A673 (cell line): ENCODE results near the gene CNIH2. TPM values are rescaled to one million over a fixed set of nuclear protein-coding genes. Genes with fewer than 3 reads are reported as not detected.

Experiments used
- BruUV-seq: library from RNA; stranded (reverse); fragments of 400-500 nt; replicated peaks from 2 replicates; lab custom pipeline; 2021; lab: Mats Ljungman, UMichigan
- CTCF ChIA-PET: fragments of 300-600 bp; sonication (Branson Sonifier 250); formaldehyde crosslinking; loops from one replicate; lab custom pipeline; 2022; ENCODE audit warnings: antibody characterized with exemption; lab: Charles Lee
- POLR2A ChIA-PET: fragments of 300-600 bp; sonication (Branson Sonifier 250); formaldehyde crosslinking; loops from one replicate; lab custom pipeline; 2022; ENCODE audit warnings: antibody characterized with exemption; ENCODE audit not compliant: low non-redundant PET; lab: Charles Lee
- DNase-seq: peaks from one replicate; pipeline ENCODE4 v3.0.0-alpha.2; 2015; ENCODE audit warnings: low spot score
- H3K27ac ChIP-seq: fragments of 200-600 bp; sonication (generic); 2 replicates; pipeline ENCODE4 v1.5.1; 2016; ENCODE audit warnings: mixed run types, low read depth, mild to moderate bottlenecking, mixed read lengths, antibody characterized with exemption, low read length; ENCODE audit not compliant: poor library complexity, severe bottlenecking
- H3K27me3 ChIP-seq: fragments of 200-600 bp; sonication (generic); replicated peaks from 2 replicates; pipeline ENCODE4 v1.6.1; 2017; ENCODE audit warnings: mixed run types, low read depth, mild to moderate bottlenecking, mixed read lengths, antibody characterized with exemption, low read length; ENCODE audit not compliant: insufficient read depth, poor library complexity
- H3K36me3 ChIP-seq: fragments of 200-600 bp; sonication (generic); 2 replicates; pipeline ENCODE4 v1.6.1; 2016; ENCODE audit warnings: mixed run types, mild to moderate bottlenecking, mixed read lengths, antibody characterized with exemption, low read length; ENCODE audit not compliant: insufficient read depth, poor library complexity, severe bottlenecking
- H3K4me1 ChIP-seq: fragments of 200-600 bp; sonication (generic); 2 replicates; pipeline ENCODE4 v1.6.1; 2017; ENCODE audit warnings: mixed run types, mild to moderate bottlenecking, mixed read lengths, antibody characterized with exemption, low read length; ENCODE audit not compliant: insufficient read depth, poor library complexity, severe bottlenecking
- H3K4me3 ChIP-seq: fragments of 200-600 bp; sonication (generic); 2 replicates; pipeline ENCODE4 v1.5.1; 2016; ENCODE audit warnings: low read depth, mixed run types, mild to moderate bottlenecking, mixed read lengths, low read length; ENCODE audit not compliant: poor library complexity, severe bottlenecking
- H3K9me3 ChIP-seq: fragments of 200-600 bp; sonication (generic); 2 replicates; pipeline ENCODE4 v1.6.1; 2016; ENCODE audit warnings: mixed run types, low read depth, mild to moderate bottlenecking, mixed read lengths, antibody characterized with exemption, low read length; ENCODE audit not compliant: poor library complexity, severe bottlenecking
- EZH2 ChIP-seq: fragments of 200-600 bp; sonication (generic); IDR thresholded peaks from 2 replicates; pipeline ENCODE4 v1.6.1; 2017; ENCODE audit warnings: borderline replicate concordance, low read depth, mild to moderate bottlenecking, mixed read lengths, antibody characterized with exemption, low read length; ENCODE audit not compliant: poor library complexity, severe bottlenecking
- intact Hi-C: fragments of 100-400 bp; cut with micrococcal nuclease; formaldehyde crosslinking; loops from one replicate; pipeline ENCODE4 v1.10.0; 2022; ENCODE audit not compliant: unreplicated experiment
- total RNA-seq: library from RNA; stranded (reverse); gene quantifications from 2 replicates; pipeline ENCODE4 v1.2.3, GENCODE V29; 2021
- TF ChIP-seq, protein P1 (sequence below): fragments of 300-800, 200-600 bp; sonication (generic); conservative IDR thresholded peaks from 2 replicates; pipeline ENCODE4 v1.5.1; 2017; ENCODE audit warnings: low read depth, mild to moderate bottlenecking, antibody characterized with exemption, low read length, moderate library complexity, mixed read lengths

CNIH2 gene
- total RNA-seq, 1 experiment from 2014 or later: 13.7 TPM

DNA sequence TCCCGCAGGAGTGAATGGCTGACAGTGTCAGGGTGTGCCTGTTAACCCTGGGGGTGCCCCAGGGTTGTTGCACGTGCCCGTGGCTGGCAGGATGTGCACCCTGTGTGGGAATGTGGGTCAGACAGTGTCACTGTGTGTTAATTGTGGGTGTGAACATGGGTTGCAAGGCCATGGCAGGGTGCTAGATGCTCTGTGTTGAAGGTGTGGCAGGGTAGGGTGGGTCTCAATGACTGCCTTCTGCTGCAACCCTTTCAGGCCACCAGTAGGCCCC is 50.0 kb downstream of the CNIH2 start:
- ChIA-PET CTCF (no interaction called here), POLR2A (no interaction called here)
- intact Hi-C loops: loop anchor here (1.0 to 5.0 kb wide), 2 partner anchors 16 to 106 kb away; no protein-coding TSS in a partner anchor
- Histone ChIP-seq H3K4me1 (peaks cover 24% of the 10 kb centered on the region), H3K9me3 (no peaks in the 10 kb centered on the region), H3K4me3 (no peak overlapping the region), H3K27me3 (no peaks in the 10 kb centered on the region), H3K36me3 (no peaks in the 10 kb centered on the region), H3K27ac (peak overlapping the region; percentile 59)
- TF ChIP-seq, protein P1, sequence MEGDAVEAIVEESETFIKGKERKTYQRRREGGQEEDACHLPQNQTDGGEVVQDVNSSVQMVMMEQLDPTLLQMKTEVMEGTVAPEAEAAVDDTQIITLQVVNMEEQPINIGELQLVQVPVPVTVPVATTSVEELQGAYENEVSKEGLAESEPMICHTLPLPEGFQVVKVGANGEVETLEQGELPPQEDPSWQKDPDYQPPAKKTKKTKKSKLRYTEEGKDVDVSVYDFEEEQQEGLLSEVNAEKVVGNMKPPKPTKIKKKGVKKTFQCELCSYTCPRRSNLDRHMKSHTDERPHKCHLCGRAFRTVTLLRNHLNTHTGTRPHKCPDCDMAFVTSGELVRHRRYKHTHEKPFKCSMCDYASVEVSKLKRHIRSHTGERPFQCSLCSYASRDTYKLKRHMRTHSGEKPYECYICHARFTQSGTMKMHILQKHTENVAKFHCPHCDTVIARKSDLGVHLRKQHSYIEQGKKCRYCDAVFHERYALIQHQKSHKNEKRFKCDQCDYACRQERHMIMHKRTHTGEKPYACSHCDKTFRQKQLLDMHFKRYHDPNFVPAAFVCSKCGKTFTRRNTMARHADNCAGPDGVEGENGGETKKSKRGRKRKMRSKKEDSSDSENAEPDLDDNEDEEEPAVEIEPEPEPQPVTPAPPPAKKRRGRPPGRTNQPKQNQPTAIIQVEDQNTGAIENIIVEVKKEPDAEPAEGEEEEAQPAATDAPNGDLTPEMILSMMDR: no peak
- no peak for TF ChIP-seq EZH2
- no peak for DNase-seq
- no TSS peak for BruUV-seq

DNA sequence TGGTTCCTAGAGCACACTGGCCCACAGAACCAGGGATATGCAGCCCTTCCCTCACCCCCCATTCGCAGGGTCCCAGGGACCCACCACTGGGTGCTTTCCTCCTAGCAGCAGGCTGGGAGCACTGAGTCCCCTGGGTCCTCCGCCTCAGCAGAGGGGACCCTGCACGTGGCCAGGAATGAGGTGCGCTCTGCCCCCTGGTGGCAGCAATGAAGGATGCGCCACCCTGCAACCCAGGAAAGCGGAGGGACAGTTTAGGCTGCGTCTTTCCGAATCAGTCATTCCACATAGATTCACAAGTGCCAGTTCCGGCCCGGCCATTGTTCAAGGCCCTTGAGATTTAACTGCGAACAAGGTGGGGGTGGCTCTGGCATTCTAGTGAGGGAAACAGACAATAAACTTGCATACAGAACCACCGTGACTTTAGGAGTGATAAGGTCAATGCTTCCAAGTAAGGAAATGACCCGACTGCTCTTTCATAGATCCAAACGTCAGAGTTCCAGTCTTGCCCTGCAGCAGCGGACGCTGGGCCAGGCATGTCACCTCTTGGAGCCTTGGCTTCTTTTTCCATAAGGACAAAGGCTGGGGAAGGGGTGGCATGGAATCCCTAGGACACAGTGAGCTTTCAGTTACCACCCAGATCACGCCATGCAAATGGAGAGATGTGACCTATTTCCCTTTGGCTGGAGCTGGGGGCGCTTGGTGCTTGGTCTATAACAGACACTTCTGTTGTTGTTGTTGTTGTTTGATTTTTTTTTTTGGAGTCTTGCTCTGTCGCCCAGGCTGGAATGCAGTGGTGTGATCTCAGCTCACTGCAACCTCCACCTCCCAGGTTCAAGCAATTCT is 50.5 kb downstream of the CNIH2 start:
- Histone ChIP-seq H3K4me1 (peaks cover 24% of the 10 kb centered on the region), H3K36me3 (no peaks in the 10 kb centered on the region), H3K9me3 (no peaks in the 10 kb centered on the region), H3K4me3 (no peak overlapping the region), H3K27ac (peak overlapping the region; percentile 59), H3K27me3 (no peaks in the 10 kb centered on the region)
- intact Hi-C loops: loop anchor here (1.0 to 5.0 kb wide), 2 partner anchors 16 to 106 kb away; no protein-coding TSS in a partner anchor
- ChIA-PET POLR2A (interaction anchor here (0.6 kb wide), 1 partner anchor 199 kb away, joined by 9 read pairs; no protein-coding TSS in a partner anchor), CTCF (interaction anchor here (0.5 to 1.1 kb wide), 5 partner anchors 12 to 57 kb away, joined by 3 to 17 read pairs (median 5); partner anchors contain the start of gene CD248)
- BruUV-seq: no TSS peak
- peak; percentile 95 for DNase-seq
- TF ChIP-seq, protein P1: peak; percentile 100
- no peak for TF ChIP-seq EZH2

DNA sequence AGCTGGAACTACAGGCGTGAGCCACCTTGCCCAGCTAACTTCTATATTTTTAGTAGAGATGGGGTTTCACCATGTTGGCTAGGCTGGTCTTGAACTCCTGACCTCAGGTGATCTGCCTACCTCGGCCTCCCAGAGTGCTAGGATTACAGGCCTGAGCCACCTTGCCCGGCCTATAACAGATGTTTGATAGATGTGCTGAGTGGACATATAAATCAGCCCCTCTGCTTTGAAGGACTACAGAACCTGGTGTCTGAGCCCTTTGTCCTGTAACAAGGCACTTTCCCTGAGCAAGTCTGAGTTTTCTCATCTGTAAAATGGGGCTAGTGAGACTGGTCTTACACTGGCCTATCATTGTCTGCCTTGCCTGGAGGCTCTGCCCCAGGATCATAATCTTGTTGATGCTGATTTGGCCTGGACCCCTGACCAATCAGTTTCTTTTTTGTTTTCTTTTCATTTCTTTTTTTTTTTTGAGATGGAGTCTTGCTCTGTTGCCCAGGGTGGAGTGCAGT is 51.2 kb downstream of the CNIH2 start:
- no peak for DNase-seq
- intact Hi-C loops: loop anchor here (5.0 kb wide), 1 partner anchor 107 kb away; no protein-coding TSS in a partner anchor
- CTCF ChIA-PET: interaction anchor here (0.6 to 1.1 kb wide), 2 partner anchors 13 to 17 kb away, joined by 7 to 17 read pairs; partner anchors contain the start of gene CD248
- Histone ChIP-seq H3K27me3 (no peaks in the 10 kb centered on the region), H3K9me3 (no peaks in the 10 kb centered on the region), H3K36me3 (no peaks in the 10 kb centered on the region), H3K27ac (no peak overlapping the region), H3K4me1 (peaks cover 24% of the 10 kb centered on the region), H3K4me3 (no peak overlapping the region)
- POLR2A ChIA-PET: interaction anchor here (0.6 kb wide), 1 partner anchor 198 kb away, joined by 9 read pairs; no protein-coding TSS in a partner anchor
- no peak for TF ChIP-seq EZH2
- TF ChIP-seq, protein P1: no peak
- no TSS peak for BruUV-seq
